Right renal pelvis (tissue), 4 donors: Measurements from ENCODE around the gene NUDT16L1. TPM values are rescaled to one million over a fixed set of nuclear protein-coding genes. Genes with fewer than 3 reads are reported as not detected.
"Not testable (repeated sequence)": the region's sequence is repeated elsewhere in the genome, so short reads cannot be mapped to it uniquely, and the experiment has no call there.

Experiments used
- DNase-seq, 4 donors: peaks; one replicate each; pipeline ENCODE4 v3.0.0-alpha.2; 2013; ENCODE audit warnings: low read depth in 4 of 4, low spot score in 3 of 4, missing footprints in 1 of 4
- polyA plus RNA-seq, 4 donors: library from polyadenylated mRNA; unstranded; fragments of 120-200 nt; gene quantifications; one replicate each; pipeline ENCODE4 v1.2.1, GENCODE V29; 2013; ENCODE audit not compliant: insufficient read length in 4 of 4

Gene NUDT16L1
- polyA plus RNA-seq, 4 donors: 39.7 to 55.9 (median 43.3) TPM

GRCh38 chr16:4706871-4707270 is 13.5 kb downstream of the NUDT16L1 start:
- DNase-seq: no peak

GRCh38 chr16:4709481-4709880 is 16.1 kb downstream of the NUDT16L1 start:
- DNase-seq: no peak

- no peak for DNase-seq
These were observed 20.5 kb downstream of the NUDT16L1 start for GRCh38 chr16:4713663-4714501.

- no peak for DNase-seq
These were observed 21.6 kb downstream of the NUDT16L1 start for GRCh38 chr16:4714996-4715395.

- DNase-seq: no peak
These were observed 25.1 kb downstream of the NUDT16L1 start for GRCh38 chr16:4718466-4718865.

- no peak for DNase-seq
These were observed 29.9 kb downstream of the NUDT16L1 start for GRCh38 chr16:4723071-4723767.

- no peak for DNase-seq
These were observed 31.4 kb downstream of the NUDT16L1 start for GRCh38 chr16:4724661-4725270.

- DNase-seq: no peak
These were observed 33.3 kb downstream of the NUDT16L1 start for GRCh38 chr16:4726616-4727015.

GRCh38 chr16:4728676-4729075 is 35.3 kb downstream of the NUDT16L1 start:
- no peak for DNase-seq

- DNase-seq: no peak
These were observed 36.5 kb downstream of the NUDT16L1 start for GRCh38 chr16:4729876-4730275.

GRCh38 chr16:4733211-4733742 is 39.9 kb downstream of the NUDT16L1 start:
- no peak for DNase-seq

GRCh38 chr16:4733747-4734062 is 40.3 kb downstream of the NUDT16L1 start:
- DNase-seq: no peak

- DNase-seq: peak; percentile 81 to 90 (median 88)
These were observed 40.8 kb downstream of the NUDT16L1 start, which contains the start of the genes ANKS3 and DNAAF8 for GRCh38 chr16:4734063-4734729. Gene ANKS3, minus strand, starts transcription at chr16:4734271. Its CDS starts 4,122 bp downstream, at chr16:4730149. Gene DNAAF8, plus strand, starts transcription at chr16:4734537. Its CDS starts 1,978 bp downstream, at chr16:4736515.

GRCh38 chr16:4734730-4735535 is 41.6 kb downstream of the NUDT16L1 start:
- DNase-seq: peak; percentile 72 to 80 (median 74)

- DNase-seq: no peak
These were observed 43.2 kb downstream of the NUDT16L1 start for GRCh38 chr16:4736546-4736945.

GRCh38 chr16:4737545-4737944 is 44.2 kb downstream of the NUDT16L1 start:
- DNase-seq: no peak

GRCh38 chr16:4738370-4738769 is 45.0 kb downstream of the NUDT16L1 start:
- DNase-seq: not testable (repeated sequence)

GRCh38 chr16:4743226-4743878 is 50.0 kb downstream of the NUDT16L1 start:
- no peak for DNase-seq

- DNase-seq: no peak
These were observed 51.4 kb downstream of the NUDT16L1 start for GRCh38 chr16:4744555-4745273.
